Activated T-cell treated with anti-CD3 and anti-CD28 coated beads, Interleukin-2, amount 50 U/mL, for 24 hours (primary cell): Measurements from ENCODE around the gene CD96.

Source experiments
- DNase-seq: peaks from one replicate; pipeline ENCODE4 v3.0.0-alpha.2; 2020
- H3K27ac Mint-ChIP-seq: 2 replicates; pipeline ENCODE4 v1.8.0; 2020; ENCODE audit warnings: mild to moderate bottlenecking, mixed read lengths
- H3K27me3 Mint-ChIP-seq: 2 replicates; pipeline ENCODE4 v1.8.0; 2020; ENCODE audit warnings: mixed read lengths
- H3K36me3 Mint-ChIP-seq: 2 replicates; pipeline ENCODE4 v1.8.0; 2020; ENCODE audit warnings: low read depth, mixed read lengths
- H3K4me1 Mint-ChIP-seq: 2 replicates; pipeline ENCODE4 v1.8.0; 2020; ENCODE audit warnings: low read depth, mixed read lengths
- H3K4me3 Mint-ChIP-seq: 2 replicates; pipeline ENCODE4 v1.8.0; 2020; ENCODE audit warnings: mild to moderate bottlenecking, moderate library complexity, mixed read lengths
- H3K9me3 Mint-ChIP-seq: 2 replicates; pipeline ENCODE4 v1.8.0; 2020; ENCODE audit warnings: mixed read lengths

The CD96 gene

GRCh38 chr3:111593666-111594065, 51.7 kb downstream of the CD96 start:
- no peak for DNase-seq
- no peaks in the 10 kb centered on the region for H3K9me3 Mint-ChIP-seq
- H3K27ac Mint-ChIP-seq, result peak overlapping the region; percentile 92
- peaks cover 69% of the 10 kb centered on the region for H3K4me1 Mint-ChIP-seq
- peak overlapping the region; percentile 91 for H3K4me3 Mint-ChIP-seq
- H3K27me3 Mint-ChIP-seq, result no peaks in the 10 kb centered on the region
- peaks cover 85% of the 10 kb centered on the region for H3K36me3 Mint-ChIP-seq

- Mint-ChIP-seq H3K4me3 (peak overlapping the region; percentile 91), H3K36me3 (peaks cover 84% of the 10 kb centered on the region), H3K4me1 (peaks cover 67% of the 10 kb centered on the region), H3K27ac (peak overlapping the region; percentile 92), H3K9me3 (no peaks in the 10 kb centered on the region), H3K27me3 (no peaks in the 10 kb centered on the region)
- DNase-seq, result no peak
These were observed 52.2 kb downstream of the CD96 start for GRCh38 chr3:111594205-111594604.

GRCh38 chr3:111594781-111595180, 52.8 kb downstream of the CD96 start:
- H3K4me1 Mint-ChIP-seq, result peaks cover 64% of the 10 kb centered on the region
- H3K4me3 Mint-ChIP-seq, result peak overlapping the region; percentile 91
- no peaks in the 10 kb centered on the region for H3K27me3 Mint-ChIP-seq

GRCh38 chr3:111595232-111595631, 53.2 kb downstream of the CD96 start, which contains the start of gene ZBED2:
Gene ZBED2 (minus strand): TSS chr3:111595346. CDS start chr3:111594201, 1,145 bp downstream.
- DNase-seq, result no peak
- H3K27ac Mint-ChIP-seq, result peak within 1 kb of the TSS; percentile 92
- peak within 1 kb of the TSS; percentile 91 for H3K4me3 Mint-ChIP-seq
- H3K36me3 Mint-ChIP-seq, result peaks cover 80% of the 10 kb centered on the region
- H3K4me1 Mint-ChIP-seq, result peaks cover 64% of the 10 kb centered on the region
- no peaks in the 10 kb centered on the region for H3K9me3 Mint-ChIP-seq
- H3K27me3 Mint-ChIP-seq, result no peaks in the 10 kb centered on the region

More at GRCh38 chr3:111594781-111595180, 52.8 kb downstream of the CD96 start:
- H3K27ac Mint-ChIP-seq, result peak overlapping the region; percentile 92
- no peak for DNase-seq
- peaks cover 80% of the 10 kb centered on the region for H3K36me3 Mint-ChIP-seq
- no peaks in the 10 kb centered on the region for H3K9me3 Mint-ChIP-seq

GRCh38 chr3:111596328-111596727, 54.3 kb downstream of the CD96 start:
- H3K27me3 Mint-ChIP-seq, result no peaks in the 10 kb centered on the region
- peaks cover 62% of the 10 kb centered on the region for H3K4me1 Mint-ChIP-seq
- DNase-seq, result no peak
- H3K27ac Mint-ChIP-seq, result peak overlapping the region; percentile 92
- no peaks in the 10 kb centered on the region for H3K9me3 Mint-ChIP-seq
- H3K4me3 Mint-ChIP-seq, result peak overlapping the region; percentile 91
- H3K36me3 Mint-ChIP-seq, result peaks cover 79% of the 10 kb centered on the region

- Mint-ChIP-seq H3K36me3 (peaks cover 75% of the 10 kb centered on the region), H3K4me1 (peaks cover 70% of the 10 kb centered on the region), H3K4me3 (peak overlapping the region; percentile 29), H3K27me3 (no peaks in the 10 kb centered on the region), H3K9me3 (no peaks in the 10 kb centered on the region), H3K27ac (peak overlapping the region; percentile 94)
- DNase-seq, result no peak
These were observed 56.1 kb downstream of the CD96 start for GRCh38 chr3:111598139-111598538.

- Mint-ChIP-seq H3K4me3 (no peak overlapping the region), H3K9me3 (no peaks in the 10 kb centered on the region), H3K27me3 (no peaks in the 10 kb centered on the region), H3K27ac (peak overlapping the region; percentile 94), H3K4me1 (peaks cover 73% of the 10 kb centered on the region), H3K36me3 (peaks cover 75% of the 10 kb centered on the region)
- DNase-seq, result no peak
These were observed 56.6 kb downstream of the CD96 start for GRCh38 chr3:111598552-111598951.

GRCh38 chr3:111601810-111602209, 59.8 kb downstream of the CD96 start:
- Mint-ChIP-seq H3K4me3 (no peak overlapping the region), H3K27ac (peak overlapping the region; percentile 80), H3K27me3 (no peaks in the 10 kb centered on the region), H3K36me3 (peaks cover 79% of the 10 kb centered on the region), H3K4me1 (peaks cover 87% of the 10 kb centered on the region), H3K9me3 (peaks cover 3% of the 10 kb centered on the region)
- no peak for DNase-seq

- no peak for DNase-seq
- Mint-ChIP-seq H3K27ac (peak overlapping the region; percentile 95), H3K4me3 (peak overlapping the region; percentile 20), H3K4me1 (peaks cover 85% of the 10 kb centered on the region), H3K36me3 (peaks cover 79% of the 10 kb centered on the region), H3K9me3 (peaks cover 4% of the 10 kb centered on the region), H3K27me3 (no peaks in the 10 kb centered on the region)
These were observed 61.7 kb downstream of the CD96 start for GRCh38 chr3:111603679-111604078.

GRCh38 chr3:111604119-111604518, 62.1 kb downstream of the CD96 start:
- Mint-ChIP-seq H3K36me3 (peaks cover 83% of the 10 kb centered on the region), H3K27me3 (no peaks in the 10 kb centered on the region), H3K4me3 (peak overlapping the region; percentile 64), H3K4me1 (peaks cover 89% of the 10 kb centered on the region), H3K27ac (peak overlapping the region; percentile 95), H3K9me3 (peaks cover 4% of the 10 kb centered on the region)
- peak; percentile 67 for DNase-seq

GRCh38 chr3:111605018-111605417, 63.0 kb downstream of the CD96 start:
- H3K27me3 Mint-ChIP-seq, result no peaks in the 10 kb centered on the region
- H3K36me3 Mint-ChIP-seq, result peaks cover 80% of the 10 kb centered on the region
- H3K9me3 Mint-ChIP-seq, result peaks cover 4% of the 10 kb centered on the region
- peaks cover 92% of the 10 kb centered on the region for H3K4me1 Mint-ChIP-seq
- peak overlapping the region; percentile 64 for H3K4me3 Mint-ChIP-seq
- no peak for DNase-seq
- H3K27ac Mint-ChIP-seq, result peak overlapping the region; percentile 95

- DNase-seq, result no peak
- H3K9me3 Mint-ChIP-seq, result peaks cover 4% of the 10 kb centered on the region
- H3K4me3 Mint-ChIP-seq, result peak overlapping the region; percentile 64
- no peaks in the 10 kb centered on the region for H3K27me3 Mint-ChIP-seq
- H3K4me1 Mint-ChIP-seq, result peaks cover 92% of the 10 kb centered on the region
- peak overlapping the region; percentile 95 for H3K27ac Mint-ChIP-seq
- H3K36me3 Mint-ChIP-seq, result peaks cover 75% of the 10 kb centered on the region
These were observed 63.5 kb downstream of the CD96 start for GRCh38 chr3:111605493-111605892.

GRCh38 chr3:111607240-111607920, 65.4 kb downstream of the CD96 start:
- no peak for DNase-seq
- H3K9me3 Mint-ChIP-seq, result peaks cover 4% of the 10 kb centered on the region
- H3K27ac Mint-ChIP-seq, result peak overlapping the region; percentile 95
- no peaks in the 10 kb centered on the region for H3K27me3 Mint-ChIP-seq
- H3K36me3 Mint-ChIP-seq, result peaks cover 66% of the 10 kb centered on the region
- peak overlapping the region; percentile 35 for H3K4me3 Mint-ChIP-seq
- peaks cover 97% of the 10 kb centered on the region for H3K4me1 Mint-ChIP-seq

GRCh38 chr3:111608383-111608782, 66.4 kb downstream of the CD96 start:
- H3K4me3 Mint-ChIP-seq, result peak overlapping the region; percentile 35
- peaks cover 97% of the 10 kb centered on the region for H3K4me1 Mint-ChIP-seq
- H3K27me3 Mint-ChIP-seq, result no peaks in the 10 kb centered on the region
- peaks cover 67% of the 10 kb centered on the region for H3K36me3 Mint-ChIP-seq
- H3K27ac Mint-ChIP-seq, result peak overlapping the region; percentile 95
- DNase-seq, result no peak
- peaks cover 4% of the 10 kb centered on the region for H3K9me3 Mint-ChIP-seq

- DNase-seq, result no peak
- Mint-ChIP-seq H3K36me3 (peaks cover 64% of the 10 kb centered on the region), H3K27ac (peak overlapping the region; percentile 97), H3K4me3 (peak overlapping the region; percentile 23), H3K27me3 (no peaks in the 10 kb centered on the region), H3K4me1 (peaks cover 97% of the 10 kb centered on the region), H3K9me3 (peaks cover 4% of the 10 kb centered on the region)
These were observed 67.7 kb downstream of the CD96 start for GRCh38 chr3:111609700-111610099.
